ENCODE measurements around the gene PYGO2. TPM values are rescaled to one million over a fixed set of nuclear protein-coding genes. Genes with fewer than 3 reads are reported as not detected.
"Not testable (repeated sequence)": the region's sequence is repeated elsewhere in the genome, so short reads cannot be mapped to it uniquely, and the experiment has no call there.

The PYGO2 gene
- total RNA-seq, 1 donor from 2014 or later = 44.7 TPM

DNA sequence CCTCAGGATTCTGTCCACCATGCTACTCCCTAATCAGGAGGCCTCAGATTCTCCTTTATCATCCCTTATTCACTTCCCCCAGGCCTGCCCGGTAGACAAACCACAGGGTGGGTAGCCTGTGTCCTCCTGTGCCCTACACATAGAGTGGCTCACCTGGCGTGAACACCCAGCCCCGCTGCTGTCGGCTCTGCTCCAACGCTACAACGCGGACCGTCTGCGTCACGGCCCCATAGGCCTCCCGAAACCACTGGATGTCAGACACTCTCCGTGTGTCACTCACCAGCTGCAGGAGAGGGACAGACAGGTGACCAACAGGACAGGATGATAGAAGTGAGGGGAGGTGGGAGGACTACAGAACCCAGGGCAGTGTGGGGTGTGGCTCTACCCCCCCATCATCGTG, 35.4 kb downstream of the PYGO2 start:
- intact Hi-C loops (cut with micrococcal nuclease) = no loop called here

DNA sequence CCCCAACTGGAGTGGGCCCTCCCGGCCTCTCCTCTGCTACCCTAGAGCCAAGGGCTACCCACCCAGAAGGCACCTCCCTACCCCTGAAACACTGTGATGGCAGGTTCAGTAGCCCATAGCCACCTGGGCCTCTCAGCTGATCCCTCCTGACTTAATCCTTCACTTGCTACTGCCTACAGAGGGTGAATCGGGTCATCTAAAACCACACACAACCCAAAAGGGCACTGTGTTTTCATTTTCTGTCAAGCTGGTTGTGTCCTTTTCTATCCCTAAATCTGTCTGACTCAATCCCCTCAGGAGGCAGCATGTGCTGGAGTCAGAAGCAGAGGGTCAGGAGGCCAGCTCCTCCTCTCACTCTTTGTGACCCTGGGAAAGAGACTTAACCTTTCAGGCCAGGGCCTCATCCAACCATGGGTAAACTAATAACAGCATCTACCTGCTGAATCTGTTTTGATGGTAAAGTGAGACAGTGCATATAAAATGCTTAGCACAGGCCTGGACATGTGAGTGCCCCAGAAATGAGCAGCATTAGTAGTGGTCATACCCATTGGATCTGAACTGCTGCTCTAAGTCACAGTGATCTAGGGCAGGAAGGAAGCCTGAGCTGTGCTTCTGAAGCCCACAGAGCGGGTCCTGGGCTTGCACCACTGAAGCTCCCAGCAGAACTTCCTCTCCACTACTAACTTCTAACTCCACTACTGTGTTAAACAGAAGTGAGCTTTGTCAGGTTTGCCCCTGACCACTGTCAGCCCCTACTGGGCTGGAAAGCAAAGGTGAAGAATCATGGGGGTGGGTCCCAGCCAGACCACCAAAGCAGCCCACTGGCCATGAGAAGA, 36.0 kb downstream of the PYGO2 start:
- intact Hi-C loops (cut with micrococcal nuclease) = no loop called here

DNA sequence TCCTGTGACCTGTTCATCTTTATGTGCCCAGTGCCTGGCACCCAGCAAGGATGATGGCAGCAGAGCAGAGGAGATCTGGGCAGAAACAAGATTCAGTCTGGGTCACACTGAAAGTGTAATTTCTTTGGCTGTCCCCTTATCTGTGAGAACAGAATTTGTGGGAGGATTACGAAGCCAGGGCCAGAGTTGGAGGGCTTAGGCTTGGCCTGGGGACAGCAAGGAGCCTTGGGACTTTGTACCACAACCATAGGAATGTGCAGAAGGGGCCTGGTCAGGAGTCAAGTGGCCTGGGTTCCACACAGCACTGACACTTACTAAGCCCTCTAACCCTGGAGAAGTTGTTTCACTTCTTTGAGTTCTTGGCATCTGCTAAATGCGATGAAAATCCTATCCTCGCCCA, 37.9 kb downstream of the PYGO2 start:
- intact Hi-C loops (cut with micrococcal nuclease) = no loop called here

DNA sequence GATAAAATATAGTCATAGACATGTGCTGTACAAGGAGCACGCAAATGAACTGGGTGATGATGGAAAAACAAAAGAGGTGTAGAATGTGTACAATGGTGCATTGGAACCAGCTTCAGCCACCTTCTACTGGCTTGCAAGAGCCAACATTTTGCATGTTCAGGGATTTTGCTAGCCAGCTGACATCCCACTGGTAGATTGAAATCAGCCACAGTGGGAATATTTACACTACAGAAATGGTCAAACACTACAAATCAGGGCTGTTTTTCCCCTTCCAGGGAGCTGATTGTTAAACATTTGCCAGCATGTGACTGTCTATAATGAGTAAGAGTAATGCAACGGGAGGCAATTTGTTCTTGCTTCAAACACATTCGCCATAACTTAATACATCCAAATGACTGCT, 48.3 kb downstream of the PYGO2 start:
- intact Hi-C loops (cut with micrococcal nuclease) = no loop called here

DNA sequence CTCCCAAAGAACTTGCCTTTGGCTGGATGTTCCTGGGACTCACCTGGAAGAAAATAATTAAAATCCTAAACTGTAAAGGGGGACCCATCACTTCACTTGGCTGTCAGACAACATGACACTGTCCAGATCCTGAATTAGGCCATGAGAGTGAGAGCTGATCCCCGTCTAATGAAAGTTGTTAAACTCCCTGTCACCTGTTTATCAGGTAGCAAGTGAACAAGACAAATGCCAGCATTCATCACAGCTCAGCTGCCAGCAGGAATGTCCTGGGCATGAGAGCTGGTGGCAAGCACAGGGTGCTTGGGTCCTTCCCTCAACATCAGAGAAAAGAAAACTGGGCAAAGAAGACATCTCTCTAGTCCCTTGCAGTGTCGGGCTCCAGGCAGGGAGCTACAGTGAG, 48.8 kb downstream of the PYGO2 start:
- intact Hi-C loops (cut with micrococcal nuclease) = no loop called here

DNA sequence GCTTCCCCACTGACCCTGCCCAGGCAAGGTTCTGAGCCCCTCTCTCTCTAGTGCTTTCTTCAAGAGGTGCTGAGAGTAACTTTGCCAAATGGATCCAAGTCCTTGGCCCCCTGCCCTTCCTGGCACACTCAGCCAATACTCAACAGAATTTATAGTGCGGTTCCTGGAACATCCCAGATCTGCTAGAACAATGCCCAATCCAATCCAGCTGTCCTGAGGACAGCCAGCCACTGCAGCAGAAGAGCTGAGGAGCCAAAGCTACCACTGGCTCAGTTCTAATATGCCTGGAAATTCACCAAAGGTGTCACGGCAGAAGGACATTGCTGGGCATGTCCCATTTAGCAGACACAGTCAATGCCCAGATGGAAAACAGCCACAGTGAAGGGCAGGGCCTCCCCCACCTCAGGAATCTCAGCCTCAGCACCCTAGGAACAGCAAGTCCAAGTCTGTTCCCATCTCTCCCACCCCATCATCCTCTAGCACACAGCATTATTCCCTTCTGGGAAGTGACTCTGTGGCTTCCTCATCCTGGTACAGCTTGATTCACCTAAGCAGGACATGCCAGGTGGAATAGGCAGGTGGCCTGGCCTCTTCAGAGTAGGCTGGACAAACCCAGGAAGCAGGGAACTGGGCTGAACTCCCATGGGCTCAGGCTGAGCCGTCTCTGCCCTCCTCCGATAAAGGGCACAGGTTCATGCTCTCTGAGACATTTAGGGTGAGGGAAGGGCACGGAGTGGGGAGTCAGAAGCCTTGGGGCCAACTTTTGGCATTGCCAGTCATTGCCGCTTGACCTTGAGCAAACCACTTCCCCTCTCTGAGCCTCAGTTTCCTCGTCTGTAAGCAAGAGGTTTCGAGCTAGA, 49.7 kb downstream of the PYGO2 start:
- intact Hi-C loops (cut with micrococcal nuclease) = no loop called here

DNA sequence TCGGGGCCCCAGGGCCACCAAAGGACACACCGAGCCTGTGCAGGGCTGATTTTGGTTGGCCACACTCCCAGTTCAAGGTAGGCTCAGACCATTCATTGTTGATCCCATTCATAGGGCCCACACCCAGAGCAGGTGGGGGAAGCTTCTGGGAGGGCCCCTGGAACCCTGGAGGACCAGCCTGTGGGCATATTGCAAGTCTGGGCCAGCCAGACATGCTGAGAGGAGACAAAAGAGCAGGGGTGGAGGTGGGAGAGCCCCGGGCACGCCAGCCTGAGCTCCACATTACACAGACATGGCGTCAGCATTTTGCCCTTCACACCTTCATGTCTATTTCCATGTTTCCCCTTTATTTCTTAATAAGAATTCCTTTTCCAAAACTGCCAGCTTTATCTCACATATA, 50.7 kb downstream of the PYGO2 start:
- intact Hi-C loops (cut with micrococcal nuclease) = no loop called here

DNA sequence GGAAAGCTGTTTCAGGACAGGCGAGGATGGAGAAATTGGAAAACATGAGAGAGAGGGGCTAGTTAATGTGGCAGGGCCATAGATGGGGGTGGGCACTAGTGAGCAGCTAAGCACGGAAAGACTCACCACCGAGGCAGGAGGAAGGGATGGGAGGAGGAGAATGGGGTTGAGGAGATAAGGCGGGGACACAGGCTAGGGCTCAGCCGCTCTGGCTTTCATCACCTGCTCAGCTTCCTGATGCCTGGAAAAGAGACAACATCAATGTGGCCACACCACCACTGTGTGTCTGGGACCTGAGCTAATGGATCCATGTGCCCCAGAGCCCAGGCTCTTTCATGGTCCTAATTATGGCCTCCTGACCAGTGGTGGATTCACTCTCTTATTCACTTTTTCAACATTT, 52.6 kb downstream of the PYGO2 start:
- intact Hi-C loops (cut with micrococcal nuclease) = no loop called here

DNA sequence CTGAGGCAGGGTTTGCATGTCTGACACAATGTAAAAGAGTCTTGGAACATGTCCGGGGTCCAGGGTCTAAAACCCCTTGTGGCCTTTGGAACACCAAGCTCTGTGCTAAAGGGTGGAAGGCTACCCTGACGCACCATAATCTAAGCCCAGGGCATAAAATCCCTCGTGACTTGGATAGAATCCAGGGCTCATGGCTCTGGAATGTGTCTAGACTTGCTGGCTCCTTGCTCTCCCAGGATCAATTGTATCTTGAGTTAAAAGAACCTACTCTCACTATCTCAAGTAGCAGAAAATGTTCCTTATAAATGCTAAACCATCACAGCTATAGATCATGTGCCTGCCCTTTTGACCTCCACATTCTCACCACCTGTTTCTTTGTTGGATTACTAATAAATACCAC, 53.5 kb downstream of the PYGO2 start:
- intact Hi-C loops (cut with micrococcal nuclease) = not testable (repeated sequence)

Other genes with a start within 250 kb of the PYGO2 start
- gene KCNN3, start 91.5 kb downstream of the PYGO2 start, total RNA-seq = 0.07 and 0.09 TPM in 2 replicates
- gene PMVK, start 25.1 kb downstream of the PYGO2 start, total RNA-seq = 45.3 and 47.9 TPM in 2 replicates
- gene PBXIP1, start 5.7 kb downstream of the PYGO2 start, total RNA-seq = 64.6 and 68.4 TPM in 2 replicates
- gene SHC1, start 9.0 kb upstream of the PYGO2 start, total RNA-seq = 78.1 and 81.9 TPM in 2 replicates
- 141 and 143 TPM in 2 replicates for gene CKS1B, start 12.9 kb upstream of the PYGO2 start, total RNA-seq
- 50.3 and 52.5 TPM in 2 replicates for gene FLAD1, start 21.6 kb upstream of the PYGO2 start, total RNA-seq
- 0.59 TPM in 1 of 2 replicates, not detected in the other for gene LENEP, start 31.8 kb upstream of the PYGO2 start, total RNA-seq
- gene ZBTB7B, start 41.0 kb upstream of the PYGO2 start, total RNA-seq = 121 and 129 TPM in 2 replicates
- 0.16 and 0.23 TPM in 2 replicates for gene DCST2, start 72.0 kb upstream of the PYGO2 start, total RNA-seq
- gene DCST1, start 72.0 kb upstream of the PYGO2 start, total RNA-seq = not detected in 2 replicates
- gene ADAM15, start 89.5 kb upstream of the PYGO2 start, total RNA-seq = 47.0 and 51.4 TPM in 2 replicates
- gene EFNA4, start 102.0 kb upstream of the PYGO2 start, total RNA-seq = 6.0 and 6.8 TPM in 2 replicates
- 2.3 and 2.4 TPM in 2 replicates for gene EFNA3, start 117.1 kb upstream of the PYGO2 start, total RNA-seq
- gene EFNA1, start 166.1 kb upstream of the PYGO2 start, total RNA-seq = not detected in 2 replicates
- 32.1 and 35.4 TPM in 2 replicates for gene SLC50A1, start 174.1 kb upstream of the PYGO2 start, total RNA-seq
- 40.4 and 41.6 TPM in 2 replicates for gene DPM3, start 178.7 kb upstream of the PYGO2 start, total RNA-seq
- gene KRTCAP2, start 211.5 kb upstream of the PYGO2 start, total RNA-seq = 220 and 221 TPM in 2 replicates
- gene TRIM46, start 212.1 kb upstream of the PYGO2 start, total RNA-seq = 15.2 and 17.3 TPM in 2 replicates
- gene THBS3, start 246.1 kb upstream of the PYGO2 start, total RNA-seq = 13.7 and 13.8 TPM in 2 replicates
- gene MTX1, start 246.9 kb upstream of the PYGO2 start, total RNA-seq = 38.8 and 40.9 TPM in 2 replicates